Activated effector memory CD4-positive, alpha-beta T cell treated with anti-CD3 and anti-CD28 coated beads, Interleukin-2, amount 50 U/mL, for 16 hours (primary cell): Measurements from ENCODE around the gene EFCAB8.
A peak's percentile ranks its signal among the peaks of the same experiment; 100 is the strongest.
"Not testable (repeated sequence)": the region's sequence is repeated elsewhere in the genome, so short reads cannot be mapped to it uniquely, and the experiment has no call there.

Source experiments
- DNase-seq: peaks from one replicate; pipeline ENCODE4 v3.0.0-alpha.2; 2020

Gene EFCAB8

GRCh38 chr20:32889281-32889680 is 30.6 kb downstream of the EFCAB8 start:
- DNase-seq = no peak

- no peak for DNase-seq
Observed at GRCh38 chr20:32891491-32891890, 32.8 kb downstream of the EFCAB8 start.

GRCh38 chr20:32891926-32892660 is 33.4 kb downstream of the EFCAB8 start:
- no peak for DNase-seq

- no peak for DNase-seq
Observed at GRCh38 chr20:32893263-32894025, 34.7 kb downstream of the EFCAB8 start.

- no peak for DNase-seq
Observed at GRCh38 chr20:32894026-32894483, 35.3 kb downstream of the EFCAB8 start.

GRCh38 chr20:32894711-32895355 is 36.1 kb downstream of the EFCAB8 start:
- no peak for DNase-seq

GRCh38 chr20:32896521-32897280 is 38.0 kb downstream of the EFCAB8 start:
- no peak for DNase-seq

GRCh38 chr20:32898729-32899128 is 40.0 kb downstream of the EFCAB8 start:
- no peak for DNase-seq

- peak; percentile 89 for DNase-seq
Observed at GRCh38 chr20:32902456-32903420, 44.0 kb downstream of the EFCAB8 start.

- no peak for DNase-seq
Observed at GRCh38 chr20:32903666-32904175, 45.0 kb downstream of the EFCAB8 start.

- not testable (repeated sequence) for DNase-seq
Observed at GRCh38 chr20:32904678-32905077, 46.0 kb downstream of the EFCAB8 start.

- DNase-seq = no peak
Observed at GRCh38 chr20:32906200-32906599, 47.5 kb downstream of the EFCAB8 start.

GRCh38 chr20:32906871-32907495 is 48.3 kb downstream of the EFCAB8 start:
- DNase-seq = no peak

GRCh38 chr20:32907886-32908285 is 49.2 kb downstream of the EFCAB8 start:
- no peak for DNase-seq

- DNase-seq = no peak
Observed at GRCh38 chr20:32908334-32909292, 49.9 kb downstream of the EFCAB8 start.

GRCh38 chr20:32909451-32909850 is 50.7 kb downstream of the EFCAB8 start:
- DNase-seq = no peak

GRCh38 chr20:32909896-32910571 is 51.3 kb downstream of the EFCAB8 start:
- DNase-seq = no peak

- DNase-seq = no peak
Observed at GRCh38 chr20:32911355-32911754, 52.6 kb downstream of the EFCAB8 start.

- no peak for DNase-seq
Observed at GRCh38 chr20:32912688-32913087, 54.0 kb downstream of the EFCAB8 start.
